K562 (cell line): ENCODE measurements around the gene OVCA2. TPM values are rescaled to one million over a fixed set of nuclear protein-coding genes. Genes with fewer than 3 reads are reported as not detected.

Experiments used
- ATF4 ChIP-seq: fragments of 450-650 bp; formaldehyde crosslinking; IDR thresholded peaks from 2 replicates; pipeline ENCODE4 v1.4.0; 2022; ENCODE audit warnings: mild to moderate bottlenecking, moderate library complexity
- BCL6 ChIP-seq: fragments of 250-450 bp; sonication (Bioruptor Pico); IDR thresholded peaks from 2 replicates; pipeline ENCODE4 v1.4.0; 2020
- CHAMP1 ChIP-seq: fragments of 450-650 bp; IDR thresholded peaks from 2 replicates; pipeline ENCODE4 v1.6.1; 2016; ENCODE audit warnings: mild to moderate bottlenecking
- CSDE1 ChIP-seq, 2 experiments: fragments of 450-650 bp; IDR thresholded peaks; 2 replicates each; pipeline ENCODE4 v1.6.1; 2016; ENCODE audit warnings: mild to moderate bottlenecking in 1 of 2
- E2F1 ChIP-seq: sonication (generic); formaldehyde crosslinking; IDR thresholded peaks from 2 replicates; pipeline ENCODE4 v1.8.1; 2023; ENCODE audit warnings: mild to moderate bottlenecking, missing genetic modification reagents, moderate library complexity
- E2F4 ChIP-seq: sonication (generic); formaldehyde crosslinking; IDR thresholded peaks from 2 replicates; pipeline ENCODE4 v1.8.0; 2022; ENCODE audit warnings: mild to moderate bottlenecking, low read depth, missing genetic modification reagents
- E2F8 ChIP-seq: fragments of 450-650 bp; IDR thresholded peaks from 2 replicates; pipeline ENCODE4 v1.7.1; 2018; ENCODE audit warnings: mild to moderate bottlenecking, low read depth; ENCODE audit not compliant: partially characterized antibody
- EGR1 ChIP-seq: fragments of 450-650 bp; conservative IDR thresholded peaks from 2 replicates; pipeline ENCODE4 v1.6.1; 2017; ENCODE audit warnings: mild to moderate bottlenecking
- ELF1 ChIP-seq: fragments of 200-800 bp; sonication (Bioruptor generic); IDR thresholded peaks from 2 replicates; pipeline ENCODE4 v1.6.1; 2016; ENCODE audit warnings: missing genetic modification characterization, missing compliant biosample characterization
- KAT8 ChIP-seq: fragments of 450-650 bp; IDR thresholded peaks from 2 replicates; pipeline ENCODE4 v1.6.1; 2016; ENCODE audit warnings: low read depth, mild to moderate bottlenecking
- PCBP1 ChIP-seq: fragments of 200-400 bp; formaldehyde crosslinking; IDR thresholded peaks from 2 replicates; pipeline ENCODE4 v1.6.1; 2018; ENCODE audit warnings: mild to moderate bottlenecking, low read depth, low read length; ENCODE audit not compliant: poor library complexity, severe bottlenecking
- TAF1 ChIP-seq: IDR thresholded peaks from 2 replicates; pipeline ENCODE4 v1.6.1; 2011; ENCODE audit warnings: mild to moderate bottlenecking, low read length, moderate library complexity; ENCODE audit not compliant: insufficient read depth, control insufficient read depth, severe bottlenecking; ENCODE audit errors: extremely low read depth
- TBP ChIP-seq: optimal IDR thresholded peaks from 2 replicates; pipeline ENCODE3; 2011; ENCODE audit warnings: low read depth, low read length, improper control_type of control experiment
- ZNF253 ChIP-seq: fragments of 250-450 bp; sonication (Bioruptor Pico); conservative IDR thresholded peaks from 2 replicates; pipeline ENCODE4 v1.6.1; 2021; ENCODE audit warnings: mild to moderate bottlenecking
- ZNF445 ChIP-seq: fragments of 250-450 bp; sonication (Bioruptor Pico); IDR thresholded peaks from 2 replicates; pipeline ENCODE4 v1.4.0; 2020; ENCODE audit warnings: low read depth, mild to moderate bottlenecking, moderate library complexity
- ZNF766 ChIP-seq: fragments of 200-800 bp; sonication (Bioruptor generic); conservative IDR thresholded peaks from 2 replicates; pipeline ENCODE4 v1.6.1; 2016; ENCODE audit warnings: missing genetic modification characterization, missing compliant biosample characterization
- polyA plus RNA-seq, 8 experiments: library from polyadenylated mRNA; depleted of rRNA in 4 of 8; stranded (reverse) in 5 of 8; unstranded in 3 of 8; fragments of >200 nt; fragmentation: Nextera tagmentation in 2 of 8; fragmentation: Illumina TruSeq in 1 of 8; extraction: Ambion mirVana in 2 of 8; extraction: Trizol in 1 of 8; gene quantifications; 2 replicates each; pipeline versions ENCODE4 v1.2.1 to v1.2.3, GENCODE V29; 2011 to 2014; ENCODE audit warnings: inconsistent platforms in 1 of 8, missing spikeins in 1 of 8
- total RNA-seq, 7 experiments: library from RNA; depleted of rRNA in 6 of 7; stranded (reverse); fragments of >200 nt in 6 of 7; fragmentation: Illumina TruSeq in 2 of 7; extraction: Trizol in 2 of 7; gene quantifications; 2 replicates each; pipeline versions ENCODE4 v1.2.1 to v1.2.3, GENCODE V29; 2011 to 2021; ENCODE audit warnings: low replicate concordance in 1 of 7

Gene OVCA2
- total and polyA plus RNA-seq, 9 of the 15 experiments (the other 6 are each of a cell fraction or from before 2014, with no cell fraction given) = 3.0 to 23.7 (median 14.1) TPM

- TF ChIP-seq CHAMP1 (no peak), KAT8 (0 out of 2 replicates have a peak, but pooled peaks have one; percentile 31), E2F1 (CRISPR knock-in tag) (peak; percentile 66; the same call in 1 of the 2 replicates), BCL6 (CRISPR knock-in tag) (no peak), ZNF445 (CRISPR knock-in tag) (no peak), TBP (peak; percentile 81), PCBP1 (no peak), E2F8 (peak; percentile 89), ELF1 (tag) (peak; percentile 92), CSDE1 (IDR thresholded peaks at IDR 0.05) (peak; percentile 36 to 93; a peak in 2 of 4 replicates), EGR1 (peak; percentile 63), ATF4 (CRISPR knock-in tag) (no peak), TAF1 (peak; percentile 80), ZNF766 (CRISPR knock-in tag) (no peak), E2F4 (CRISPR knock-in tag) (no peak), ZNF253 (CRISPR knock-in tag) (no peak)
Observed at GRCh38 chr17:2041561-2042389, at the start of gene OVCA2 (continued).
